ENCODE results near the gene TTC12.
A peak's percentile ranks its signal among the peaks of the same experiment; 100 is the strongest.
"Not testable (repeated sequence)": the region's sequence is repeated elsewhere in the genome, so short reads cannot be mapped to it uniquely, and the experiment has no call there.

Gene TTC12

GRCh38 chr11:113286509-113287497 lies 27.6 kb upstream of the TTC12 start:
- no peak for DNase-seq

GRCh38 chr11:113287801-113288200 lies 26.6 kb upstream of the TTC12 start:
- DNase-seq = no peak

GRCh38 chr11:113288286-113288863 lies 26.0 kb upstream of the TTC12 start:
- DNase-seq = no peak

- DNase-seq = peak; percentile 44 to 52
Measured at GRCh38 chr11:113289431-113290187, 24.8 kb upstream of the TTC12 start.

GRCh38 chr11:113293936-113294335 lies 20.4 kb upstream of the TTC12 start:
- no peak for DNase-seq

- DNase-seq = no peak
Measured at GRCh38 chr11:113295993-113296392, 18.4 kb upstream of the TTC12 start.

GRCh38 chr11:113296447-113297205 lies 17.8 kb upstream of the TTC12 start:
- DNase-seq = no peak

GRCh38 chr11:113298496-113298895 lies 15.9 kb upstream of the TTC12 start:
- DNase-seq = not testable (repeated sequence)

GRCh38 chr11:113304916-113305315 lies 9.5 kb upstream of the TTC12 start:
- no peak for DNase-seq

- peak; percentile 63 to 66 for DNase-seq
Measured at GRCh38 chr11:113305440-113306336, 8.7 kb upstream of the TTC12 start.

GRCh38 chr11:113308601-113309000 lies 5.8 kb upstream of the TTC12 start:
- no peak for DNase-seq

GRCh38 chr11:113311536-113311935 lies 2.8 kb upstream of the TTC12 start:
- no peak for DNase-seq

GRCh38 chr11:113313601-113314000 lies 782 bp upstream of the TTC12 start:
- no peak for DNase-seq

GRCh38 chr11:113314065-113314388 lies 356 bp upstream of the TTC12 start:
- DNase-seq = no peak

- no peak for DNase-seq
Measured at GRCh38 chr11:113315811-113316210, 1.4 kb downstream of the TTC12 start.

GRCh38 chr11:113316256-113316655 lies 1.9 kb downstream of the TTC12 start:
- DNase-seq = no peak

- DNase-seq = no peak
Measured at GRCh38 chr11:113317339-113317738, 3.0 kb downstream of the TTC12 start.

- no peak for DNase-seq
Measured at GRCh38 chr11:113319085-113319484, 4.7 kb downstream of the TTC12 start.

GRCh38 chr11:113322158-113322557 lies 7.8 kb downstream of the TTC12 start:
- DNase-seq = no peak

- DNase-seq = no peak
Measured at GRCh38 chr11:113324250-113324649, 9.9 kb downstream of the TTC12 start.

- DNase-seq = no peak
Measured at GRCh38 chr11:113329725-113330124, 15.3 kb downstream of the TTC12 start.

- DNase-seq = no peak
Measured at GRCh38 chr11:113331441-113331840, 17.1 kb downstream of the TTC12 start.

Measured in activated CD4-positive, alpha-beta T cell treated with anti-CD3 and anti-CD28 coated beads, Interleukin-2, amount 50 U/mL, for 4 hours (primary cell).